Natural killer cell (primary cell): ENCODE data around the gene LRP1B. TPM values are rescaled to one million over a fixed set of nuclear protein-coding genes. Genes with fewer than 3 reads are reported as not detected.

Source experiments
- ATAC-seq, 3 donors: fragments of 150-1000 bp in 2 of 3; fragments of 200-7000 bp in 1 of 3; cut with Tn5 transposase; 1 replicate in 1 of 3; 2 replicates in 2 of 3; pipeline ENCODE4 v1.10.0; 2021; ENCODE audit warnings: mild to moderate bottlenecking in 2 of 3, moderate library complexity in 2 of 3
- DNase-seq, 2 donors: peaks; one replicate each; pipeline versions ENCODE4 v3.0.0 to v3.0.0-alpha.2; 2013 to 2021; ENCODE audit warnings: mixed read lengths in 1 of 2
- H3K27ac ChIP-seq: one replicate; pipeline ENCODE4 v1.5.1; 2013; ENCODE audit warnings: mild to moderate bottlenecking, low read length
- H3K27me3 ChIP-seq: one replicate; pipeline ENCODE4 v1.6.1; 2013; ENCODE audit warnings: low read length; ENCODE audit not compliant: control insufficient read depth, insufficient read depth
- H3K36me3 ChIP-seq: one replicate; pipeline ENCODE4 v1.6.1; 2013; ENCODE audit warnings: low read length; ENCODE audit not compliant: control insufficient read depth, insufficient read depth
- H3K4me1 ChIP-seq: one replicate; pipeline ENCODE4 v1.6.1; 2013; ENCODE audit warnings: low read length; ENCODE audit not compliant: control insufficient read depth, insufficient read depth
- H3K4me3 ChIP-seq: one replicate; pipeline ENCODE4 v1.5.1; 2013; ENCODE audit warnings: low read length
- H3K9me3 ChIP-seq: one replicate; pipeline ENCODE4 v1.6.1; 2013; ENCODE audit warnings: low read length; ENCODE audit not compliant: control insufficient read depth, insufficient read depth
- H3K27ac Mint-ChIP-seq, 2 donors: one replicate each; pipeline ENCODE4 v1.8.0; 2022; ENCODE audit warnings: mild to moderate bottlenecking in 2 of 2, mixed read lengths in 2 of 2, moderate library complexity in 1 of 2
- H3K27me3 Mint-ChIP-seq, 2 donors: one replicate each; pipeline ENCODE4 v1.8.0; 2022; ENCODE audit warnings: low read depth in 2 of 2, mixed read lengths in 2 of 2
- H3K36me3 Mint-ChIP-seq: one replicate; pipeline ENCODE4 v1.8.0; 2022; ENCODE audit warnings: mixed read lengths
- H3K4me1 Mint-ChIP-seq, 2 donors: one replicate each; pipeline ENCODE4 v1.8.0; 2022; ENCODE audit warnings: mixed read lengths in 2 of 2
- H3K4me3 Mint-ChIP-seq: one replicate; pipeline ENCODE4 v1.8.0; 2022; ENCODE audit warnings: mild to moderate bottlenecking, moderate library complexity, mixed read lengths
- H3K9me3 Mint-ChIP-seq, 2 donors: one replicate each; pipeline ENCODE4 v1.8.0; 2022; ENCODE audit warnings: mixed read lengths in 2 of 2
- WGBS: methylation state at CpG from one replicate; pipeline ENCODE4 v1.1.7; 2013; ENCODE audit warnings: missing lambda C conversion rate; ENCODE audit not compliant: insufficient coverage; 5-methylcytosine and 5-hydroxymethylcytosine counted together
- intact Hi-C: fragments of 100-400 bp; cut with micrococcal nuclease; formaldehyde crosslinking; loops from one replicate; pipeline ENCODE4 v1.14.2; 2022
- total RNA-seq, 4 donors: library from RNA; stranded (reverse); fragments of 120-200 nt in 1 of 4; gene quantifications; one replicate each; pipeline versions ENCODE4 v1.2.3 to v1.2.4, GENCODE V29; 2013 to 2022
- TF ChIP-seq, protein P1 (sequence below): fragments of 200-600 bp; IDR thresholded peaks from one replicate; pipeline ENCODE4 v1.8.0; 2022; ENCODE audit warnings: antibody characterized with exemption

The LRP1B gene
- total RNA-seq, 3 donors from 2014 or later (not counting 1 experiment from before 2014, with no cell fraction given), result 0.05 TPM; not detected in 2

DNA sequence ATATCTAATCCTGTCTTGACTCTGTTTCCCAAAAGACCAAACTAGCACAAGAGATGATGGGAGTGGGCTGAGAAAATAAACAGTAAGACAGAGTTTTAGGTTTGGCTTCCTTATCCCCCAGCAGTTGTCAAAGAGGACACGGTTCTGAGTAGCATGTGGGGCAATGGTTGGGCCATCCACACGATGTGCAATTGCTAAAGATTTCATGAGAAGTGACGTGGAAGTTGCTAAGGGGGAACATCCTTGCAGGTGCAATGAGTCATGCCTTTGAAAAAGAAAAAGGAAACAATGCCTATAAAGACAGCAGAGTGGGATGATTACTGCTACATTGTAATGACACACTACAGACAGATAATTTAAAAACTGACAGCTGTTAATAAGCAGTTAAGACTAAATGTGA lies 1395.8 kb downstream of the LRP1B start:
- H3K4me1 Mint-ChIP-seq, result no peaks in the 10 kb centered on the region
- Histone ChIP-seq H3K36me3 (no peaks in the 10 kb centered on the region), H3K27ac (no peak overlapping the region), H3K4me3 (no peak overlapping the region), H3K9me3 (no peaks in the 10 kb centered on the region), H3K27me3 (no peaks in the 10 kb centered on the region), H3K4me1 (no peaks in the 10 kb centered on the region)
- no peak for ATAC-seq
- TF ChIP-seq, protein P1, sequence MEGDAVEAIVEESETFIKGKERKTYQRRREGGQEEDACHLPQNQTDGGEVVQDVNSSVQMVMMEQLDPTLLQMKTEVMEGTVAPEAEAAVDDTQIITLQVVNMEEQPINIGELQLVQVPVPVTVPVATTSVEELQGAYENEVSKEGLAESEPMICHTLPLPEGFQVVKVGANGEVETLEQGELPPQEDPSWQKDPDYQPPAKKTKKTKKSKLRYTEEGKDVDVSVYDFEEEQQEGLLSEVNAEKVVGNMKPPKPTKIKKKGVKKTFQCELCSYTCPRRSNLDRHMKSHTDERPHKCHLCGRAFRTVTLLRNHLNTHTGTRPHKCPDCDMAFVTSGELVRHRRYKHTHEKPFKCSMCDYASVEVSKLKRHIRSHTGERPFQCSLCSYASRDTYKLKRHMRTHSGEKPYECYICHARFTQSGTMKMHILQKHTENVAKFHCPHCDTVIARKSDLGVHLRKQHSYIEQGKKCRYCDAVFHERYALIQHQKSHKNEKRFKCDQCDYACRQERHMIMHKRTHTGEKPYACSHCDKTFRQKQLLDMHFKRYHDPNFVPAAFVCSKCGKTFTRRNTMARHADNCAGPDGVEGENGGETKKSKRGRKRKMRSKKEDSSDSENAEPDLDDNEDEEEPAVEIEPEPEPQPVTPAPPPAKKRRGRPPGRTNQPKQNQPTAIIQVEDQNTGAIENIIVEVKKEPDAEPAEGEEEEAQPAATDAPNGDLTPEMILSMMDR, result no peak
- no peak overlapping the region for H3K27ac Mint-ChIP-seq
- H3K9me3 Mint-ChIP-seq, result peaks cover 27 to 31% of the 10 kb centered on the region in 2 donors
- 60% methylated on average over 3 of the region's 3 CpGs for WGBS
- no peaks in the 10 kb centered on the region for H3K27me3 Mint-ChIP-seq
- H3K36me3 Mint-ChIP-seq, result peaks cover 6% of the 10 kb centered on the region
- intact Hi-C loops, result no loop called here
- H3K4me3 Mint-ChIP-seq, result no peak overlapping the region
- DNase-seq, result no peak

DNA sequence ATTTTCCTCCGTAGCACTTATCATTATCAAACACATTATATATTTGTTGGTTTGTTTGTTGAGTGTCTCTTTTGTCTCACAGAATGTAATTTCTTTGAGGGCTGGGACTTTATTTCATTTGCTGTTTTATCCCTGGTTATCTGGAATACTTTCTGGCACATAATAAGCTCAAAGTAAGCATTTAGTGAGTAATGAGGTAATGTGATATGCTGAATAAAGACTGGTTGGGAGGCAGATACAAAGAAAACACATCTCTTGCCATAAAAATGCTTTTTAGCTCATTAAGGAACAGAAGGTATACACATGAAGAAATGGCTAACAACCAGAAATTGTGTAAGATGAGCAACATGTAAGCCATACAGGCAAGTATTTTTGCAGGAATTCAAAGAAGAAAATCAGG lies 1411.8 kb downstream of the LRP1B start:
- Mint-ChIP-seq H3K4me3 (no peak overlapping the region), H3K36me3 (no peaks in the 10 kb centered on the region), H3K9me3 (peaks cover 16% of the 10 kb centered on the region in 2 donors), H3K27me3 (no peaks in the 10 kb centered on the region), H3K4me1 (no peaks in the 10 kb centered on the region), H3K27ac (no peak overlapping the region)
- no peaks in the 10 kb centered on the region for H3K4me1 ChIP-seq
- no peak overlapping the region for H3K4me3 ChIP-seq
- no peaks in the 10 kb centered on the region for H3K27me3 ChIP-seq
- no peaks in the 10 kb centered on the region for H3K36me3 ChIP-seq
- DNase-seq (no peak), ATAC-seq (no peak)
- TF ChIP-seq, protein P1, result no peak
- intact Hi-C loops, result no loop called here
- no CpG with 5 or more reads among the region's 1 CpG for WGBS
- H3K27ac ChIP-seq, result no peak overlapping the region
- H3K9me3 ChIP-seq, result no peaks in the 10 kb centered on the region

DNA sequence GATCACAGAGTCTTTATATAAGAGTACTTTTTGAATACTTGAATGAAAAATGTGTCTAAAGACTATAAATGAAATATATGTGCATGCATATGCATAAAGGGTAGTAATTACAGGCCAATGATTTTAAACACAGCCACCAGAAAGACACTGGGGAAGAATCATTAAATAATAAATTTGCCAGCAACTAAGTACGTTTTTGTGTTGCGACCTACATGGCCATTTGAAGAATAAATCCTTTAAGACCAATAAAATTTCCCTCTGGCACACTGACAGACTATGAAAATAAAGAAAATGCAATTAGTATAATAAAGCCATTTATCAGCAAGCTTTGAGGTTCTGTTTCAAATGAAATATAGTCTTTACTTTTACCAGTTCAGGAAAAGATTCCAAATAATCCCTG lies 1413.3 kb downstream of the LRP1B start:
- ATAC-seq (no peak), DNase-seq (no peak)
- no peaks in the 10 kb centered on the region for H3K36me3 ChIP-seq
- no peaks in the 10 kb centered on the region for H3K4me1 ChIP-seq
- Mint-ChIP-seq H3K36me3 (no peaks in the 10 kb centered on the region), H3K27me3 (no peaks in the 10 kb centered on the region), H3K4me1 (no peaks in the 10 kb centered on the region), H3K4me3 (no peak overlapping the region), H3K27ac (no peak overlapping the region), H3K9me3 (peaks cover 13 to 19% of the 10 kb centered on the region in 2 donors)
- no peak overlapping the region for H3K4me3 ChIP-seq
- WGBS, result no CpG with 5 or more reads among the region's 2 CpGs
- intact Hi-C loops, result no loop called here
- H3K27ac ChIP-seq, result no peak overlapping the region
- H3K9me3 ChIP-seq, result no peaks in the 10 kb centered on the region
- H3K27me3 ChIP-seq, result no peaks in the 10 kb centered on the region
- TF ChIP-seq, protein P1, result no peak

DNA sequence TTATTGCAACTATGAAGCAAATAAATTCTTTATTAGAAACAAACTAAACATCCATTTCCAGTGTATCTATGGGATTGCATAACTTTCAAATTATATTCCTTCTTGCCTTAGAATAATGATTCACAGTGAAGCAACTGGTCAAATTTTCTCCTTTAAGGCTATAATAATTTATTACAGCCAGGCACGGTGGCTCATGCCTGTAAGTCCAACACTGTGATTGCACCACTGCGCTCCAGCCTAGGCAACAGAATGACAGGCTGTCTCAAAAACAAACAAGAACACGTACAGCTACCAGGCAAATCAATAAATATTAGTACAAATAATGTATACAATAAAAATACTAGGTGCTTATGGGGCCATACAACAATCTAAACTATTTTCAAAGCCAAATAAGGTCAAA lies 1416.2 kb downstream of the LRP1B start:
- Histone ChIP-seq H3K27ac (no peak overlapping the region), H3K9me3 (no peaks in the 10 kb centered on the region), H3K4me1 (no peaks in the 10 kb centered on the region), H3K4me3 (no peak overlapping the region), H3K36me3 (no peaks in the 10 kb centered on the region), H3K27me3 (no peaks in the 10 kb centered on the region)
- Mint-ChIP-seq H3K9me3 (peaks cover 11 to 20% of the 10 kb centered on the region in 2 donors), H3K4me1 (no peaks in the 10 kb centered on the region), H3K36me3 (no peaks in the 10 kb centered on the region), H3K4me3 (no peak overlapping the region), H3K27me3 (no peaks in the 10 kb centered on the region), H3K27ac (no peak overlapping the region)
- DNase-seq (no peak), ATAC-seq (no peak)
- intact Hi-C loops, result no loop called here
- TF ChIP-seq, protein P1, result no peak
- 100% methylated on average over 1 of the region's 3 CpGs for WGBS
